GM19043 (cell line): Measurements from ENCODE around the gene STT3B.
"Not testable (repeated sequence)": the region's sequence is repeated elsewhere in the genome, so short reads cannot be mapped to it uniquely, and the experiment has no call there.

Source experiments
- ATAC-seq: cut with Tn5 transposase; IDR thresholded peaks from one replicate; pipeline ENCODE4 v1.9.1; 2021; ENCODE audit warnings: low read depth; ENCODE audit not compliant: unreplicated experiment

Gene STT3B

DNA sequence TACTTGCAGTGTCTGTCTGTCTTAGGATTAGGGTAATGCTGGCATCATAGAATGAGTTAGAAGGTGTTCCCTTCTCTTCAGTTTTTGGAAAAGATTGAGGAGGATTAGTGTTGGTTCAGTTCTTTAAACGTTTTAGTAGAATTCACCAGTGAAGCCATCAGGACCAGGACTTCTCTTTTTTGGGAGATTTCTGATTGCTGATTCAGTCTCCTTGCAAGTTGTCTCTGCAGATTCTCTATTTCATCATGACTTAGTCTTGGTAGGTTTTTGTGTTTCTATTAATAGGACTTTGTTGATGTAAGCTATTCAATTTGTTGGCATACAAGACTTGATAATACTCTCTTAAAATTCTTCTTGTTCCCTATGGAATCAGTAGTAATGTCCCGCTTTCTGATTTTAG lies 48.9 kb downstream of the STT3B start:
- no peak for ATAC-seq

DNA sequence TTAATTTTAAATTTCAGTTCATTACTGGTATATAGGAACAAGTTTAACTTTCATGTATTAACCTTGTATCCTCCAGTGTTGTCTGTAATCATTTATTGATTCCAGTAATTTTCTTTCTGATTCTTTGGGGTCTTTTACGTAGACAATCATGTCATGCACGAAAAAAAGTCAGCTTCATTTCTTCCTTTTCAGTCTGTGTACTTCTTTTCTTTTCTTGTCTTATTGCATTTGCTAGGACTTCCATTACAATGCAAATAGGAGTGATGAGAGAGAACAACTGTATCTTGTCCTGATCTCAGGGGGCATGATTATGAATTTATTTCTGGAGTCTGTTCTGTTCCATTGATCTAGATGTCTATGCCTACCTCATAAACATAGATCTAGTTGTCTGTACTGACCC lies 56.5 kb downstream of the STT3B start:
- ATAC-seq, result no peak

DNA sequence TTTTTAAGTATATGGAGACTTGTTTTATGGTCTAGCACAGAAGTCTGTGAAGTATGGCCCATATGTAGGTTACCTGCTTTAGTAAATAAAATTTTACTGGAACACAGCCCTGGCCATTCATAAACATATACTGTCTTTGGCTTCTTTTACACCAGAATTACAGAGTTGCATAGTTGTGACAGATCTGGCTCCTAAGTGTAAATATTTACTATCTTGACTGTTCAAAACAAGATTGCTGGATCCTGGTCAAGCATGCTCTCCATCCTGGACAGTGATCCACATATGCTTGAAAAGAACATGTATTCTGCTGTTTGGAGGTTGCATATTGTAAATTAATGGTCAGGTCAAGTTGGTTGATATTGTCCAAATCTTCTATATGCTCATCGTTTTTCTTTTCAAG lies 57.9 kb downstream of the STT3B start:
- no peak for ATAC-seq

DNA sequence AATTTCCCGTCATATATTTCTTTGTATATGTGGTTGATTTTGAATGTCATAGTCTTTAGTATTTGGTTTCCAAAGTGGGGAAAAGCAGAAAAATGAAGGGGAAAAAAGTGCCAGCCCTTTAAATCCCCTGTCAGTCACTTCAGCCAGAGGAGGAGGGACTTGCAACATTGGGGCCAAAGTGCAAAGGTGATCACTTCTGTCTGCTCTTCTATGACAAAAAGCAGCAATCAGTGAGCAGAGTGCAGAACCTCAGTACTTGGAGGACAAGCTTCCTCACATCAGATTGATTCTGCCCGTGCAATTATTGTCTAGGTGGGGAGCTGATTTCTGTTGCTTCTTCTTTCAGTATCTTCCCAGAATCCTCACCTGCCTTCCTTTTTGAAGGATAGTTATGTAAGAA lies 60.0 kb downstream of the STT3B start:
- ATAC-seq, result no peak

DNA sequence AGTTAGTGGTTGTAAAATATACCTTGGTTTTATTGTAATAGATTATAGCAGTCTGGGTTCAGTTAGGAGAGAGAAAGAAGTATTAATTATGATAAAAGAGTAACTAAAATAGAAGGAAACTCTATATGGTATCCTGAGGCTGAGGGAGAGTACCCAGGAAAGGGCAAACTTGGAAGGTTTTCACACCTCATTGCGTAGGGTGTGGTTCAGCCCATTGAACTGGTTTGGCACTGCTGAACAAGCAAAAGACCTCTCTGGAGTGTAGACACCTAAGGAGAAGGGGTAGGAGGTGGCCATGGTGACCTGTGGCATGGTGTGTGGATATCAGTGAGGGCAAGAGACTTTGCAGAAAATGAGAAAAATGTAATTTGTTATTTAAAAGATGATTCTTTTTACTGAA lies 63.5 kb downstream of the STT3B start:
- no peak for ATAC-seq

DNA sequence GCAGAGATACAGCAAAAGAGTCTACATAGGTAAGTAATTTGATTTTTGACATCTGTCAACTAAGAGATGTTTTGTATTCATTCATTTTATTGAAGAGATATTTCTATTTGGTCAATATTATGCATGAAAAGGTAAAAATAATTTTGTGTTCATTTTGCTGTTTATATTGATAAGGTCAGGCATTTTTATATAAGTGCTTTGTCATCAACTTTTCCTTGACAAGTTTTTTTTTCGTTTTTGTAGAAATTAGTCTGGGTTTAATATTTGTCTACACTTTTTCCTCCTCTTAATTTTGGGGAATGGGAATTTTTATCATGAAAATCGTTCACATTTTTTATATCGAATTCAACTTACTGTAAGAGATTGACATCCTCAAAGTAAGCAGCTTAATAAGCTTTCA lies 67.7 kb downstream of the STT3B start:
- no peak for ATAC-seq

DNA sequence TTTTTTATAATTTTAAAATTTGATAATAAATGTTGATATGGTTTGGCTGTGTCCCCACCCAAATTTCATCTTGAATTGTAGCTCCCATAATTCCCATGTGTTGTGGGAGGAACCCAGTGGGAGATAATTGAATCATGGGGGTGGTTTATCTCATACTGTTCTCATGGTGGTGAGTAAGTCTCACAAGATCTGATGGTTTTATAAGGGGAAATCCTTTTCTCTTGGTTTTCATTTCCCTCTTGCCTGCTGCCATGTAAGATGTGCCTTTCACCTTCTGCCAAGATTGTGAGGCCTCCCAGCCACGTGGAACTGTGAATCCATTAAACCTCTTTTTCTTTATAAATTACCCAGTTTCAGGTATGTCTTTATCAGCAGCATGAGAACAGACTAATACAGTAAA lies 72.6 kb downstream of the STT3B start:
- ATAC-seq, result not testable (repeated sequence)

DNA sequence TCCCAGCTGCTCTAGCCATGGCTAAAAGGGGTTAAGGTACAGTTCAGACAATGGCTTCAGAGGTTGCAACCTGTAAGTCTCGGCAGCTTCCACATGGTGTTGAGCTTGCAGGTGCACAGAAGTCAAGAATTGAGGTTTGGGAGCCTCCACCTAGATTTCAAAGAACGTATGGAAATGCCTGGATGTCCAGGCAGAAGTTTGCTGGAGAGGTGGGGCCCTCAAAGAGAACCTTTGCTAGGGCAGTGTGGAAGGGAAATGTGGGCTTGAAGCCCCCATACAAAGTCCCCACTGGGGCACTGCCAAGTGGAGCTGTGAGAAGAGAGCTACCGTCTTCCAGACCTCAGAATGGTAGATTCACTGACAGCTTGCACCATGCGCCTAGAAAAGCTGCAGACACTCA lies 73.7 kb downstream of the STT3B start:
- ATAC-seq, result no peak

DNA sequence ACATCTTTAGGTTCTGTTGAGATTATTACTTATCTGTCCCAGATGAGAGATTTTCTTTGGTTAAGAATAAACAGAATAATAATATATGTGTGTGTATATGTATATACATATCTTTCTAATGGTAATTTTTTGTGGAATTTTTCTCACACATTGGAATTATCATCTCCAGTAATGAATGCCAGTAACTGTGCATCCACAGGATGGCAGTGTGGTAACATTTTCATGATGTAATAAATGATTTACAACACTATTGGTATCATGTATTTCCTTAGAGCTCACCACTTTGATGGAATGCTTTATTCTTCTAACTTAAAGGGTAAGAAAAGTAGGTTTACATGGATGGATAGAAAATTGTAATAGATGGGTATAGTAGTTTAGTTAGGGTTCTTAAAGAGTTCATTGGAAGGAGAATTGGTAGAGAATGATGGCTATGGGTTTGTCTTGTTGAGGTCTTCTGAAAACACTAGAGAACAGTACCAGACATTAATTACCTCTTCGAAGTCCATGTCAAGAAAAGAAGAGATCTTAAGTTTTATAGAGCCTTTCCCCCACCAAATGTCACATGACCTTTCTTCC lies 78.1 kb downstream of the STT3B start:
- no peak for ATAC-seq

DNA sequence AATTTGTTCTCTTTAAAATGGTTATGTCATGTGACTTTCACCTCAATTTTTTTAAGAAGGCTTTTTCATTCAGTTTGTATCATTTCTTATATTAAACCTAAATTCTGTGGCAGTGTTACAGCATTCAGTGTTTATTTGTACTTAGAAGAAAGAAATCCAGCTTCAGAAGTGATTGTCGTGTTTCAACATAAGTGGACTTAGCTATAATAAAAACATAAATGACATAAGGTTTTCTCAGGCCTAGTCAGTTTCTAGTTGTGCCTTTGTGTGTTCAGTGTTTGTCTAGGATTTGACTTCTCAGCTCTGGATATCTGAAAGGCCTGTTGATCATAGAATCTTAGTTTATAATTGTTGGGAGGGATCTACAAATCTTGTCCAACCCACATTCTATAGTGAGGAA lies 80.5 kb downstream of the STT3B start:
- ATAC-seq, result no peak

DNA sequence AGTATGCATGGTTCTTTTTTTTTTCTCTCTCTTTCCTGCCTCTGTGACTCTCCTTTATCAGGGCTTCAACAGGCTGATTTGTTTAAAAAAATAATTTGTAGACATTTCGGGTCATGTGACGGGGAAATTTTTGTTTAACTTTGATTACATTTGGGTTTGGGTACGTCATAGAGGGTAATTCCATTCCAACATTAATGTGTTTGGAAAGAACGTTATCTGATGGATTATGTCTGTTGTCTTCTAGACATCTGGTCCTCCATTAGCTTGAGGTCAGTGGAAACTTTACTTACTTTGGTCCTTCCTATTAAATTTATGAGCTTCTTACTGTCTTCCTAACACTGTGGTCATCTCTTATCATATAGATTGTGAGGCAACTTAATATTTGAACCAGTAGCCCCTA lies 80.9 kb downstream of the STT3B start:
- ATAC-seq, result no peak

DNA sequence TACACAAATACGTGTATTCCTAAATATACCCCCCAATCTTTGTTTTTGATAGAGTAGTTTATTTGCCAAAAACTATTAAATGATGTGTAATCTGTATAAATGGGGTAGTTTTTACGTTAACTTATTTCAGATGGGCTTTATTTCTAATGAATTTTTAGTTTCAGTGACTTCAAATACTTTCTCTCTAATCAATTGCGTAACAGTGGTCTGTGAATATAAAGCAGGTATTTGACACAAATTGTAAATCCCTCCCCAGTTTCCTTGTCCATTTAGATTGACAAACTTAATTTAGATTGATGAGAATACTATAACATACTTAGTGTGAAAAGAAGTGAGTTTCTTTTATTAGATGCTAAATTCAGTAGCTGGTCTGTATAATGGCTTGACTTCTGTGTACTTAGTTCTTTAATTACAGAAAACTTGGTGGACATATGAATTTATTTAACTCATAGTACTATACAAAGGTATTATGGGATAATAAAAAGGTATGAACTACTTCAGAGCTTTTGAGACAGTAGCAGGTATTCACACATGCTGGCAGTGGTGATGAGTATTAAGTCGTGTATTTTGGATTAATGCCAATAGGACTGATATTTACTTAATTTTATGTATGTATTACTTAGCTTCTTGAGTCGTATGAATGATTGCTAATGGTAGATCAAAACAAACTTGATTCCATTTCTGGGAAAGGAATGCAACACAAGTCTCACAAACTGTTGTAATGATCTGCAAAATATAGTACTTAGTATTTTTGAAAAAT lies 81.6 kb downstream of the STT3B start:
- no peak for ATAC-seq

DNA sequence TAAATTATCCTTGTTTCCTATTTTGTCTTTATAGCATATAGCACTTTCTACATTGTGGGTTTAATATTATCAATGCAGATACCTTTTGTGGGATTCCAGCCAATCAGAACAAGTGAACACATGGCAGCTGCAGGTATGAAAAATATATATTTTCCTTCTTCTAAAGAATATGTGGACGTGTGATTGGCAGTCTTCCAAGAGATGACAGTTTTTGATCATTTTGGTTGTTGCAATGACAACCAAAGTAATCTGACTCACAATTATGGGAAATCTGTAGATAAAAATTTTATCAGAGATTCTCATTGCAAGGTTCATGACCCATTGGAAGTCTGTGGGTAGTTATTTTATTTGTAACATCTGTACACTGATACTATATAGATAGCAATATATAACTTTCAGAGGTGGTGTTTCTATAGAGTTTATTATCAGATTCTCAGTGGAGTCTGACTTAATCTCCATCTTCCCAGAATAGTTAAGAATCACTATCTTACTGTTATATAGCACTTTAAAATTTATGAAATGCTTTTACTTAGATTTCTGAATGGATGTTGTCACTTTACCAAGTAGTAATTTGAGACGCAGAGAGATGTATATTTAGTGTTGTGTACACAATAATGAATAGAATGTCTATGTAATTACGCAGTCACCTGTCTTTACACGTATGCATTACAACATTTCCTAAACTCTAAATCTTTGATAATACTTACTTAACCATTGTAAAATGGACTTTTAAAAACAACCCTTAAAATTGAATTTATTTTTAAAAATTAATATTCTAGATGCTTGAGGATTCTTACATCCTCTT lies 82.5 kb downstream of the STT3B start:
- ATAC-seq, result no peak

DNA sequence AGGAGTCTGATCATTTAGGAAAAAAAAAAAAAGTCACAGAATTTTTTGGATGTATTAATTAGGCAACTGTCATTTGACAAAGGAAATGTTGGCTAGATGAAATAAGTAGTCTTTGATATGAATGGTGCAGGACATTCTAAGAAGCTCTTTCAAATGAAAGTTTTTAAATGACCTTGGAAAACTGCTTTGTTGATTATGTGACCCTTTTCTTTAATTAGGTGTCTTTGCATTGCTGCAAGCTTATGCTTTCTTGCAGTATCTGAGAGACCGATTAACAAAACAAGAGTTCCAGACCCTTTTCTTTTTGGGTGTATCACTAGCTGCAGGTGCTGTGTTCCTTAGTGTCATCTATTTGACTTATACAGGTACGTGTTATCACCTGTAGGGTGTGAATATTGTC lies 84.0 kb downstream of the STT3B start:
- no peak for ATAC-seq

DNA sequence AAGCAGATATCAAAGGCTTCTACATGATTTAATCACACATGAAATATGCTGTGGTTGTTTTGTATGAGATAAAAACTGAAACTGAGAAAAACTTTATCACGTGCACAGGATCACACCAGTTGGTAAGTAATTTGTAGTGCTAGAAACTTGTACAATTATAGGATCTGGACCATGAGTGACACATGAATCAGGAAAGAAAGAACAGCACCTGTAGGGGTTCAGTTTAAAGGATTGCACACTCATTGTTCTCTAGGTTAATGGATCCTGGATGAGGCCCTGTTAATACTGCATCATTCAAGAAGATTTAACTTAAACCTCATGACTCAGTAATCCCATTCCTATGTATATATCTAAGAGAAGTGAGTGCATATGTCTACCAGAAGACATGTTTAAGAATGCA lies 87.9 kb downstream of the STT3B start:
- no peak for ATAC-seq

DNA sequence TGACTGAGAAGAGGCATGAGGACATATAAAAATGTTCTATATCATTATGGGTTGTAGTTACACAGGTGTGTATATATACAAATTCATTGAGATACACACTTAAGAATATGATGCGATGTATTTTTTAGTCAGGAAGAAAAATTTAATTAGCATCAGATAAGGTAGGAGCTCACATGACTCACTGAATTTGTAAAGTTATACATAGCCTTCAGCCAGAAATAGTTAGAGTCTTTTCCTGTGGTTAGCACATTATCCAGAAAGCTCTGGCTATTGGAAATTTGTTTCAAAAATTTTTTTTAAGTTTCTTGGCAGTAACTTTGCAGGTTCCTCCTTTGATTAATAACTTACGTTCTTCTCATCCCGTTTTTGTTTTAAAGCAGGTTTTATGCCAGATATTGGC lies 88.6 kb downstream of the STT3B start:
- ATAC-seq, result no peak

DNA sequence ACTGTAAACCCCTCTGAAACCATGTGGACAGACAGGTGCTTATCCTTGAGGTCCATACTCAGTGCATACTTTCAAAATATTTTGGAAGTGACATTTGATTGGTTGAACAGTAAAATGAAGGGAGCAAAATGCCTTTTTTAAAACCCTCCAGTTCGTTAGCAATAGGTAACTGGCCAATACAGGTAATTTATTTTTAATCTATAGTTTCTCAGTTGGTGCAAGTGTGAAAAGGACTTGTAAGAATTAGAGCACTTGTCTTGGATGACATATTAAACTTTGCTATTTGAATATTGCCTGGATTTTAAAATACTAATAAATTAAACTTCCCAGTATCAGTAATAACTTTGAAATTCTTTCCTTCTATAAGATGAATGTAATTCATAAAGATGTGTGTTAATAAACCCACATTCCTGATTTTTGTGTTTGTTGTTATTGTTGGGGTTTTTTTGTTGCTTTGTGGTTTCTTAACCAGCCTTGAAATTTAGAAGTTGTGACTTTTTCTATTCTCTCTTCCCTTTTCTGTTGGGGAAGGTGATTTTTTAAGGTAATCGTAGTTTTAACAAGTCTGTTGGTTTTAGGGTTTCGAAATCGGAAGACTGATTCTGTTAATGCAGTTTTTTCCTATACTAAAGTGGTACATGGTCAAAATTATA lies 90.0 kb downstream of the STT3B start:
- ATAC-seq, result peak; percentile 52

DNA sequence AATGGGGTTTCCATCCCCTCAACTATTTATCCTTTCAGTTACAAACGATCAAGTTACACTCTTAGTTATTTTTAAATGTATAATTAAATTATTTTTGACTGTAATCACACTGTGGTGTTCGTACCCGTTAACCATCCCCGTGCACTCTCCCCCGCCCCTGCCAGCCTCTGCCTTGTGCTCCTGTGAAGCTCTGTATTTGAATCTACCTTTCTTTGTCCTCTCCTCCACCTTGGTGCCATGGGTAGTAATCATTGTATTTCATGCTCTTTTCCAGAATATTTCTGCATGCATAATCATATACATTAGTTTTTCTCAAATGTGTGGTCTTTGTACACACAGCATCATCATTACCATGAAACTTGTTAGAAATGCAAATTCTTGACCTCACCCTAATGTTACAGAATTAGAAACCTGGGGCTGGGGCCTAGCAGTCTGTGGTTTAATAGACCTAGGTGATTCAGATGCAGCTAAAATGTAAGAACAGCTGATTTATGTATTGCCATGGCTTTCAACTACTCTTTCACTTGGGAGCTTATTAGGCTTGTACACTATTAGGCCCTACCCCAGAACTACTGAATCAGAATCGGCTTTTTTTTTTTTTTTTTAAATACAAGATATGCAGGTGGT lies 91.5 kb downstream of the STT3B start:
- ATAC-seq, result no peak

DNA sequence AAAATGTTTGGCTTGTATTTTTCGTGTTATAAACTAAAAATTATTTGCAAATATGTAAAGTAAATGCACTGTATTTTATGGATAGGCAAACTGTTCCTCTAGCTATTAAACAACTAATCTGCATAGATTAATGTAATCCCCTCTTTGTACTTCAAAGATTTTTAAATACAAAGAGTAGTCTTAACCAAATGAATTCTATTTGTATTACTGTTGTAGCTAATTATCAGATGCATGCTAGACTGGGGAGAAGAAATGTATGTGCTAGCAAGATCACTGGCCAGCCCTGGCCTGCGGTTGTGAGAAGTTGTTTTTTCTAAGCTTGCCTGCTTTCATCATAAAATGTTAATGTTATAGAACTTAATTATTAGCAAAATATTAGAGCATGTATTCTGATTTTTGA lies 92.6 kb downstream of the STT3B start:
- ATAC-seq, result no peak

DNA sequence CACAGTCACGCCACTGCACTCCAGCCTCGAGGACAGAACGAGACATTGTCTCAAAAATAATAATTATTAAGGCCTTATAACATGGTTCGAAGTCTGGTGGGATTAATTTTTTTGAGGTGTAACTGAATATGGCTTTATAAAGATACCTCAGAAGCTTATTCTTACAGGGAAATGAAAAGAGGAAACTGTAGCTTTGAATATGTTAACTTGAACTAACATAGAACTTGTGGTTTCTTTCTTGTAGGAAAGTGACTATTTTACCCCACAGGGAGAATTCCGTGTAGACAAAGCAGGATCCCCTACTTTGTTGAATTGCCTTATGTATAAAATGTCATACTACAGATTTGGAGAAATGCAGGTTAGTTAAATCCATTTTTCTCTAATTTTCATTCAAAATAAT lies 96.3 kb downstream of the STT3B start:
- ATAC-seq, result no peak

DNA sequence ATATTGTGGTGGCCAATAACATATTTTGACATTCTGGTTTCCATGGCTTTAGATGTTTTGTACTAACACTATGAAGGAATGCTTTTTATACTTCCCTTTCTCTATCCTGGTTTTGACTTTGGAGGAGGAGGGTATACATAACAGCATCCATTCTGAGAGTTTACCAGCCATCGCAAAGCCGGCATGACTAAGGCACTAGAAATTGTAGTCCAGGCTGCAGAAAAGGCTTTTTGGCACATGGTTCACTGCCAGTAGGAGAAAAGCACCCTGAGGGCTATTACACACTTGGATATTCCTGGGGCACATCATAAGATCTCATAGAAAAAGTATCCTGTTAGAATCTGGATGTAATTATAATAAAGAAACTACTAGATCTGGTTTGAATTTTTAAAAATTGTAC lies 101.8 kb downstream of the STT3B start:
- ATAC-seq, result no peak
